Duodenal mucosa (tissue), 2 donors: ENCODE measurements around the gene SPP1.

Experiments
- H3K27ac ChIP-seq: one replicate; pipeline ENCODE4 v1.7.0; 2013; ENCODE audit warnings: low read depth, low read length
- H3K27me3 ChIP-seq, 2 donors: one replicate each; pipeline ENCODE4 v1.7.0; 2013; ENCODE audit warnings: low read length in 2 of 2, control low read depth in 1 of 2; ENCODE audit not compliant: insufficient read depth in 2 of 2, control insufficient read depth in 1 of 2
- H3K36me3 ChIP-seq, 2 donors: one replicate each; pipeline ENCODE4 v1.7.0; 2013; ENCODE audit warnings: low read length in 2 of 2, control low read depth in 1 of 2; ENCODE audit not compliant: insufficient read depth in 2 of 2, control insufficient read depth in 1 of 2
- H3K4me1 ChIP-seq, 2 donors: one replicate each; pipeline ENCODE4 v1.7.0; 2013; ENCODE audit warnings: low read length in 2 of 2, control low read depth in 1 of 2; ENCODE audit not compliant: insufficient read depth in 2 of 2, control insufficient read depth in 1 of 2
- H3K4me3 ChIP-seq, 2 donors: one replicate each; pipeline ENCODE4 v1.7.0; 2013; ENCODE audit warnings: low read length in 2 of 2, low read depth in 1 of 2
- H3K9ac ChIP-seq, 2 donors: one replicate each; pipeline ENCODE4 v1.7.0; 2013; ENCODE audit warnings: low read length in 2 of 2, low read depth in 1 of 2
- H3K9me3 ChIP-seq, 2 donors: one replicate each; pipeline ENCODE4 v1.7.0; 2013; ENCODE audit warnings: low read length in 2 of 2, control low read depth in 1 of 2; ENCODE audit not compliant: control insufficient read depth in 1 of 2

The SPP1 gene

GRCh38 chr4:87950936-87951511 is 24.5 kb upstream of the SPP1 start:
- Histone ChIP-seq H3K9ac (no peak overlapping the region), H3K36me3 (no peaks in the 10 kb centered on the region), H3K4me3 (no peak overlapping the region), H3K9me3 (no peaks in the 10 kb centered on the region), H3K4me1 (no peaks in the 10 kb centered on the region), H3K27ac (peak overlapping the region; percentile 25), H3K27me3 (no peaks in the 10 kb centered on the region)

GRCh38 chr4:87953826-87954225 is 21.7 kb upstream of the SPP1 start:
- H3K4me3 ChIP-seq, result no peak overlapping the region
- H3K36me3 ChIP-seq, result no peaks in the 10 kb centered on the region
- no peak overlapping the region for H3K27ac ChIP-seq
- H3K4me1 ChIP-seq, result no peaks in the 10 kb centered on the region
- no peak overlapping the region for H3K9ac ChIP-seq
- H3K9me3 ChIP-seq, result no peaks in the 10 kb centered on the region
- no peaks in the 10 kb centered on the region for H3K27me3 ChIP-seq

DNA sequence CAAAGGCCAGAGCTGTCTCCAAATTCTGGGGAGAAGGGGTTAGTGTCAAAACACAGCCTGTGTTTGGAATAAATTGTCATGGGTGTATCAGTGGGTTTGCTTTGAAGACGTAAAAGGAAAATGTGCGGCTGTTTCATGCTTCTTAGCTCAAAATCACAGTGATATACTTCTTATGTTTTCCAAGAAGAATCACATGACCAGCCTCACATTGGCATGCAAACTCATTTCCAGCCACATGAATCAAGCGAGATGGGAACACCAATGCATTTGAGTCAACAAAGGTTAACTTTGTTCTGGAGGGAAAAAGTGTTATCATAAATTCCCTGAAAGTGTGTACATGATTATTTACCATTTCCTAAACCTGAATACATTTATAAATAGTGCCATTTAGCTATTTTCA is 19.0 kb upstream of the SPP1 start:
- H3K4me1 ChIP-seq, result no peaks in the 10 kb centered on the region
- H3K4me3 ChIP-seq, result no peak overlapping the region
- no peaks in the 10 kb centered on the region for H3K9me3 ChIP-seq
- no peaks in the 10 kb centered on the region for H3K36me3 ChIP-seq
- no peaks in the 10 kb centered on the region for H3K27me3 ChIP-seq
- H3K9ac ChIP-seq, result no peak overlapping the region
- H3K27ac ChIP-seq, result no peak overlapping the region

- H3K4me3 ChIP-seq, result no peak overlapping the region
- no peak overlapping the region for H3K9ac ChIP-seq
- no peaks in the 10 kb centered on the region for H3K9me3 ChIP-seq
- no peaks in the 10 kb centered on the region for H3K4me1 ChIP-seq
- H3K36me3 ChIP-seq, result no peaks in the 10 kb centered on the region
- no peaks in the 10 kb centered on the region for H3K27me3 ChIP-seq
- H3K27ac ChIP-seq, result no peak overlapping the region
Measured at GRCh38 chr4:87957061-87957460, 18.5 kb upstream of the SPP1 start.

GRCh38 chr4:87961993-87962392 is 13.5 kb upstream of the SPP1 start:
- Histone ChIP-seq H3K4me1 (no peaks in the 10 kb centered on the region), H3K9me3 (no peaks in the 10 kb centered on the region), H3K9ac (no peak overlapping the region), H3K27me3 (peaks cover 0 to under 1% of the 10 kb centered on the region in 2 donors), H3K36me3 (no peaks in the 10 kb centered on the region), H3K4me3 (no peak overlapping the region), H3K27ac (no peak overlapping the region)

DNA sequence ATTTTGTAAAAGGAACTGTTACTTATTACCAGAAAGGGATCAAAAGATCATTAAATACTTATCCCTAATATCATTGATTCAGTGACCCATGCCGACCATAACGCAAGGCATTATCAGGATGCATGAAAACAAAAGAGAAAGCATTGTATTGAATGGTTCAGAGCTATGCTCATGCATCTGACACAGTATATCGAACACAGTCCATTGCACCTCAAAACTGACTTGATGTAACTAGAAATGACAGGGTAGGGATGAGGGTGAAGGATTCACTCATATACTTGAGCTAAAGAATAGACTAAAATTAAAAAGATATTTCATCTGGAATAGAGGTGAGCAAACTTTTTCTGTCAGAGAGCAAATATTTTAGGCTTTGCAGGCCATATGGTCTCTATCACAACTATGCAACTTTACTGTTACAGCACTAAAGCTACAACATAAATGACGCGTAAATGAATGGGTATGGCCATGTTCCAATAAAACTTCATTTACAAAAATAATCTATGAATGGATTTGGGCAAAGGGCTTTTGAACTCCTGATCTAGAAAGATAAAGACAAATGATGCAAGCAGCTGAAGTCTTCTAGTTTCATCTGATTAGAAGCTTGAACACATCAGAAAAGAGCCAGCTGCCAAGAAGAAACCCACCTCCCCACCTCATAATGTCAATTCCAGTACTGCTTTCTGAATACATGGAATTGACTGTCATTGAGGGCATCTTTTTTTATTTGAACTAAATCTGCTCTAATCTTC is 12.9 kb upstream of the SPP1 start:
- H3K9ac ChIP-seq, result no peak overlapping the region
- no peaks in the 10 kb centered on the region for H3K9me3 ChIP-seq
- peaks cover 0 to 3% of the 10 kb centered on the region in 2 donors for H3K27me3 ChIP-seq
- H3K4me3 ChIP-seq, result no peak overlapping the region
- no peaks in the 10 kb centered on the region for H3K4me1 ChIP-seq
- no peak overlapping the region for H3K27ac ChIP-seq
- H3K36me3 ChIP-seq, result no peaks in the 10 kb centered on the region

DNA sequence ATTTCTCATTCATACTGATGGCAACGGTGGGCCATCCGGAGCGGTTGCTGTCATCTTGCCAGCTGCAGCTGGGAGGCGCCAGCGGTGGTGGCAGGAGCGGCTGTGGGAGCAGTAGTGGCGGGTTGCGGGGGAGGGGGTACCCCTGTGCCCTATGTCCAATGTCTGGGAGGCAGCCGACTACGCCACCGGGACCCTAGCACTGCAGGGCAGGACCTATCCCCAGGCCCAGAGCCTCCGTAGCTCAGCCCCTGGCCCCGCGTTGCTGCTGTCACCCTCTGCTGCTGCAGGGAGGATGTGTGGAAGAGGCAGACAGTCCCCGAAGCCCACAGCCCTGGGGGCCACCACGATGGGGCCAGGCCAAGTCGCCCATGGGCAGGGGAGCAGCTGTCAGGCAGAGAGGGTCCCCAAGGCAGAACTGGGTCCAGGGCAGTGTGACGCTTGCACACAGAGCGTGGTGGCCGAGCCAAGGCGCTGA is 10.0 kb upstream of the SPP1 start:
- no peak overlapping the region for H3K9ac ChIP-seq
- no peak overlapping the region for H3K4me3 ChIP-seq
- H3K36me3 ChIP-seq, result no peaks in the 10 kb centered on the region
- peaks cover 3% of the 10 kb centered on the region in 2 donors for H3K27me3 ChIP-seq
- no peaks in the 10 kb centered on the region for H3K4me1 ChIP-seq
- no peak overlapping the region for H3K27ac ChIP-seq
- no peaks in the 10 kb centered on the region for H3K9me3 ChIP-seq

DNA sequence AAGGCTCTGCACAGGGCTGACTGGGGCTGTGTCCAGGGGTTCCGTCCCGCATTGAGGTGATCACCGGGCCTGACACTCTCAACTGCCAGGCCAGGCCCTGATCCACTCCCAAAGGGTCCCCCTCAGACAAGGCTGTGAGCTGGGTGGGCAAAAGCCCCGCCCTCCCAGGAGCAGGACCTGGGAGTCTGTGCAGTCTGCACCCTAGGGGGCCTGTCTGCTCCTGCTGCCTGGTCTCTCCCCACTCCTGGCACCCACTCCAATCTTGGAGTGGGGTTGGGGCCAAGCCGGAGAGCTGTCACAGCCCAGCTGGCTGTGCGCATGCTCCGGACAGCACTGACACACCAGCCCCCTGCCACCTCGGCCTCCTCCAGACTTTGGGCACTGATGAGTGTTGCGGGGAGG is 9.4 kb upstream of the SPP1 start:
- peaks cover 3 to 4% of the 10 kb centered on the region in 2 donors for H3K27me3 ChIP-seq
- no peaks in the 10 kb centered on the region for H3K4me1 ChIP-seq
- no peak overlapping the region for H3K9ac ChIP-seq
- no peak overlapping the region for H3K4me3 ChIP-seq
- H3K27ac ChIP-seq, result no peak overlapping the region
- H3K36me3 ChIP-seq, result no peaks in the 10 kb centered on the region
- no peaks in the 10 kb centered on the region for H3K9me3 ChIP-seq

GRCh38 chr4:87967193-87967592 is 8.3 kb upstream of the SPP1 start:
- Histone ChIP-seq H3K4me1 (no peaks in the 10 kb centered on the region), H3K4me3 (no peak overlapping the region), H3K36me3 (no peaks in the 10 kb centered on the region), H3K27me3 (peaks cover 3 to 12% of the 10 kb centered on the region in 2 donors), H3K9me3 (no peaks in the 10 kb centered on the region), H3K9ac (no peak overlapping the region), H3K27ac (no peak overlapping the region)

DNA sequence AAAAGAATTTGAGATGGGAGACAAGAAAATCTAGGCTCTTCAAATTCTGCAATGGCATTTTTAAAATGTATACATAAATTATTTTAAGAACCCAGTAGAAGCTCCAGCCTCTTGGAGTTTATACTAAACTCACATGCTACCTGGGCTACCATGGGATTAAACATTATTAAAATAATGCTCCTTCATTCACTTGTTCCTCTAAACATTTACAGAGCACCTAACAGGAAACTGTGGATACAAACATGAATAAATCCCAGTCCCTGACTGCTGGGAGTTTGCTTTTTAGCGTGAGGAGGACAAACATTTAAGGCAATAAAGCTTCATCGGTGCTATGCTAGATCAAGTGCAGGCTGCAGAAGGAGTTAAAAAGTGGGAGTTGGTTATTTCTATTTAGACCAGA is 5.4 kb upstream of the SPP1 start:
- Histone ChIP-seq H3K4me3 (no peak overlapping the region), H3K27ac (no peak overlapping the region), H3K9me3 (no peaks in the 10 kb centered on the region), H3K36me3 (no peaks in the 10 kb centered on the region), H3K9ac (no peak overlapping the region), H3K4me1 (no peaks in the 10 kb centered on the region), H3K27me3 (peaks cover 3 to 20% of the 10 kb centered on the region in 2 donors)
